PFSK-1 (cell line): ENCODE measurements around the gene ADGRG4.

ENCODE experiments used
- FOXP2 ChIP-seq: optimal IDR thresholded peaks from 2 replicates; pipeline ENCODE3; 2011; ENCODE audit warnings: borderline replicate concordance, control low read depth, inconsistent platforms; ENCODE audit not compliant: insufficient read depth; ENCODE audit errors: extremely low read length, extremely low read depth
- POLR2AphosphoS5 ChIP-seq: IDR thresholded peaks from 2 replicates; pipeline ENCODE4 v1.6.1; 2012; ENCODE audit warnings: low read depth, mild to moderate bottlenecking, control low read depth, low read length, moderate library complexity
- REST ChIP-seq, 2 experiments: IDR thresholded peaks; 2 replicates each; pipeline versions ENCODE4 v1.6.1 to v1.8.0; 2011 to 2012; ENCODE audit warnings: low read depth in 2 of 2, low read length in 2 of 2, control low read depth in 1 of 2, inconsistent platforms in 1 of 2, mild to moderate bottlenecking in 1 of 2, moderate library complexity in 1 of 2; ENCODE audit not compliant: insufficient read depth in 1 of 2
- SIN3A ChIP-seq: IDR thresholded peaks from 2 replicates; pipeline ENCODE4 v1.6.1; 2012; ENCODE audit warnings: mild to moderate bottlenecking, low read length, moderate library complexity, borderline replicate concordance; ENCODE audit not compliant: insufficient read depth
- TAF1 ChIP-seq: IDR thresholded peaks from 2 replicates; pipeline ENCODE4 v1.6.1; 2012; ENCODE audit warnings: low read length, control low read depth, borderline replicate concordance; ENCODE audit not compliant: insufficient read depth

GRCh38 chrX:136260776-136261175 is 40.0 kb upstream of the ADGRG4 start:
- TF ChIP-seq POLR2AphosphoS5, result no peak
- no peak for TF ChIP-seq REST (IDR thresholded peaks at IDR 0.05; ENCODE audit: insufficient read depth in 1 of 2, low read depth in 2 of 2, low read length in 2 of 2)
- TF ChIP-seq TAF1, result no peak
- no peak for TF ChIP-seq SIN3A
- no peak for TF ChIP-seq FOXP2
